RWPE1 (cell line): ENCODE results near the gene SIX1.

ENCODE experiments used
- CTCF ChIA-PET: fragments of 350-600 bp; sonication (Branson Sonifier 250); formaldehyde crosslinking; extraction: SDS; loops from one replicate; lab custom pipeline; 2021; lab: Yijun Ruan, JAX
- POLR2A ChIA-PET: fragments of 400-600 bp; formaldehyde crosslinking; extraction: SDS; loops from one replicate; lab custom pipeline; 2020; ENCODE audit warnings: antibody characterized with exemption; ENCODE audit not compliant: low non-redundant PET; lab: Yijun Ruan, JAX
- DNase-seq: peaks from one replicate; pipeline ENCODE4 v3.0.0; 2012; ENCODE audit warnings: low spot score
- H3K27ac ChIP-seq: fragments of 450-650 bp; 2 replicates; pipeline ENCODE4 v1.5.1; 2017
- TF ChIP-seq, protein P1 (sequence below): fragments of 450-650 bp; conservative IDR thresholded peaks from 2 replicates; pipeline ENCODE4 v1.5.1; 2017; ENCODE audit warnings: low read depth, mild to moderate bottlenecking

SIX1 gene

DNA sequence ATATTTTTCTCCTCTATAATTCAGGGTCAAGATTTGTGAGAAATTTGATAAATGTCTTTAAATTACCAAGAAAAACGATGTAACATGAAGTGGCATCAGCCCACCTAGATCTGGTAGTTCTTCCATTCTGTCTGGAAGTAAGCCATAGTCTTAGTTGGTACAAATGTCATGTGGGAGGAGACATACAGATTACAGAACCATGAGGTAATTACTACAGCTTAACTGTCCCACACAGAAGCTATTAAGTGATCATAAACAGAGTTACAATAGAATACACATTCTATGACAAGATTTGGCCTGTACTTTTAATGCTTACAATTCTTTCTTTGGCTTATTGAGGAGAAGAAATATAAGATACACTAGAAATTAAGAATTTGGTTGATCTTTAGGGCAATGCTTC lies 13.7 kb upstream of the SIX1 start:
- no peak overlapping the region for H3K27ac ChIP-seq
- TF ChIP-seq, protein P1, sequence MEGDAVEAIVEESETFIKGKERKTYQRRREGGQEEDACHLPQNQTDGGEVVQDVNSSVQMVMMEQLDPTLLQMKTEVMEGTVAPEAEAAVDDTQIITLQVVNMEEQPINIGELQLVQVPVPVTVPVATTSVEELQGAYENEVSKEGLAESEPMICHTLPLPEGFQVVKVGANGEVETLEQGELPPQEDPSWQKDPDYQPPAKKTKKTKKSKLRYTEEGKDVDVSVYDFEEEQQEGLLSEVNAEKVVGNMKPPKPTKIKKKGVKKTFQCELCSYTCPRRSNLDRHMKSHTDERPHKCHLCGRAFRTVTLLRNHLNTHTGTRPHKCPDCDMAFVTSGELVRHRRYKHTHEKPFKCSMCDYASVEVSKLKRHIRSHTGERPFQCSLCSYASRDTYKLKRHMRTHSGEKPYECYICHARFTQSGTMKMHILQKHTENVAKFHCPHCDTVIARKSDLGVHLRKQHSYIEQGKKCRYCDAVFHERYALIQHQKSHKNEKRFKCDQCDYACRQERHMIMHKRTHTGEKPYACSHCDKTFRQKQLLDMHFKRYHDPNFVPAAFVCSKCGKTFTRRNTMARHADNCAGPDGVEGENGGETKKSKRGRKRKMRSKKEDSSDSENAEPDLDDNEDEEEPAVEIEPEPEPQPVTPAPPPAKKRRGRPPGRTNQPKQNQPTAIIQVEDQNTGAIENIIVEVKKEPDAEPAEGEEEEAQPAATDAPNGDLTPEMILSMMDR: no peak
- POLR2A ChIA-PET: no interaction called here
- CTCF ChIA-PET: no interaction called here
- no peak for DNase-seq

DNA sequence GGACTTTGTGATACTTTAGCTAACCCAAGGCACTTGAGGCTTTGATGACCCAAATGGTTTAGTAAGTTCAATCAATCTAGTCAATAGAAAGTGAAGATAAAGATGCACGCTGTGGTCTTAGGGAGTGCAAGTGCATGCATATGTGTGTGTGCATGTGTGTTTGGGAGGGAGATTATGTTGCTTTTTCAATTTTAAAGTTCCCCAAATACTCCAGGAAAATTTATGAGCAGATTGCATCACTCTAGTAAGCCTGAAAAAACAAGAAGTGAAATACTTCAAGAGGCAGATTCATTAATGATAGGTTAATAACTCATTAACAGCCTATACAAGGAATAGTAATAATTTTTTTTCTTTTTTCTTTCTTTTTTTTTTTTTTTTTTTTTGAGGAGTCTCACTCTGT lies 12.4 kb upstream of the SIX1 start:
- TF ChIP-seq, protein P1: no peak
- DNase-seq: no peak
- POLR2A ChIA-PET: no interaction called here
- no peak overlapping the region for H3K27ac ChIP-seq
- CTCF ChIA-PET: no interaction called here

DNA sequence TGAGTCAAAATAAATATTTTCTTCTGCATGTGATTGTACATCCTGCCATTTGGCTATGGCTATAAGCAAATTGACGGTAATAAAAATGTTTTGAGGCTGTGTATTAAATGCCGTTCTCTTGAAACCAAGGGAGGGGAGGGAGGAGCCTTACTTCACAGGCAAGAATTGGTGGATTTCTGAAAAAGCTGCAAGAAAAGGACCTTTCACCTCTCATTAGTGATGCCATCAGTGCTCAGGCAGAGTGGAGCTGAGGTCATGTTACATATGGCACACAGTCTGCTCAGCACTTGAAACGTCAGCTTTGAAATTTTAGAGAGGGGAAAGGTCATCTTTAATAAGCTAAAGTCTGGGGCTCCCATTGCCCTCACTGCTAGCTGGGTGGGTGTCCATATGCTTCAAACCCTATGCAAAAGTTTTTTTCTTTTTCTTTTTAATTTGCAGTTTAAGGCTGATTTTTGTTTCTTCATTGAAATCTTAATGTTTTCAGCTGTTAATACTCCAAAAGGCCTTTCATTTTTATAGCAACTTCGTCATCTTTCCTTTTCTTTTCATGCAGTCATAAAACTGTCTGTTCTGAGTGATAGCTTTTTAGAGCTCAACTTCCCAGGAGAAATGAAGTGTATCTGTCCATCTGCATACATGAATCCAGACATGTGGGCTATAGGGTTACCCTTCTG lies 9.8 kb upstream of the SIX1 start:
- POLR2A ChIA-PET: interaction anchor here (0.5 kb wide), 1 partner anchor 16 kb away, joined by 3 read pairs; no protein-coding TSS in a partner anchor
- CTCF ChIA-PET: interaction anchor here (0.6 to 0.7 kb wide), 2 partner anchors 386 to 594 kb away, joined by 3 to 4 read pairs; no protein-coding TSS in a partner anchor
- H3K27ac ChIP-seq: no peak overlapping the region
- no peak for DNase-seq
- TF ChIP-seq, protein P1: no peak

DNA sequence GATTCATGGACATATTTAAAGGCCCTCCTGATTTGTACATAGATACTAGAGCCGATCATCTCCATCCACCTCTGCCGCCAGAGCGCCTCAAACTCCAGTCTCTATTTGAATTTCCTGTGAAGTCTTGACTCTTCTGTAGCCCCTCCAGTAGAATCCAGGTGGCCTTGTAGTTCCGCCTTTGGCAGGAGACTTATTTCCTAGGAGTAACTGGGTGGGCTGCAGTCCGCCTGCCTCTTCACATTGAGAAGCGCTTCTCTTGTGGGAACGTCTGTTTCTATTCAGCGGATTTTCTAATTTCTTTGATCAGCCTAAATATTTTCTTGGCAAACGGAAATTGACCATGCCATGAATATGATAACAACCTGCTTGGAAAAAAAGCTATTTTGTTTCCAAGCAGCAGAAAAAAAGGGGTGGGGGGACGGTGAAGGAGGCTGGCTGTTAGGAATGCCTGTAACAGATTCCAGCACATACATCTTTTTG lies 9.0 kb upstream of the SIX1 start:
- DNase-seq: no peak
- ChIA-PET POLR2A (no interaction called here), CTCF (interaction anchor here (0.7 kb wide), 1 partner anchor 595 kb away, joined by 4 read pairs; no protein-coding TSS in a partner anchor)
- TF ChIP-seq, protein P1: no peak
- H3K27ac ChIP-seq: no peak overlapping the region

DNA sequence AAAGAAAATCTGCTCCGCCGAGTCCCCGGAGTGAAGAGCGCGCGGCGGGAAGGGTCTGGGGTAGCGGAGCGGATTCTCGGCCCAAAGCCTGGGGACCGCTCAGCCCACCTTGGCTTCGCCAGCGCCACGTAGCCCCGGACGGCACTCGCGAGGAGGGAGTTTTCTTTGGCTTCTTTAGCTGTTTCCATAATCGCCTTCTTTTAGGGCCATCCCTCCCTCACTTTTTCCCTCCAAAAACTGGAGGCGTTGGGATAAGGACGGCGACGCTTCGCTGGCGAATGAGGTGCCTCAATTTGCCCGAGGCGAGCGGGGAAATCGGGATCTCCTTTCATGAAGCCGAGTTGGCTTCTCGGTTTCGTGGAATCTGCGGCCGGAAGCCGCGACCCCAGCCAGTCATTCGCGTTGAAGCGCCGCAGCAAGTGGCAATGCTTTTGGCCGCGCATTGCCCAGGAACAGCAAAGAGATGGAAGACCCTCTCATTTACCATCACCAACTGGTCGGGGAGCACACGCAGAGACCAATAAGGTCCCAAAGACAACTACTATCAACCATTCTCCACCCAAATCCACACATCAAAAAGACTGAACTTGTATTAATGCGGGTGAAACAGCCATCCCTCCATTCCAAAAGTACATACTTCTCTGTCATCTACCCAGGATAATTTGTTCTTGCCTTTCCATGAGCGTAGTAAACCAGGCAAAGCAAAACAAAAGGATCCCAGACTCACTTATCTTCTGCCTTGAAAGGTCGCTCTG lies 8.4 kb upstream of the SIX1 start:
- H3K27ac ChIP-seq: peak overlapping the region; percentile 52
- TF ChIP-seq, protein P1: peak; percentile 21; the same call in 1 of the 2 replicates
- no peak for DNase-seq
- POLR2A ChIA-PET: no interaction called here
- CTCF ChIA-PET: interaction anchor here (0.6 to 1.4 kb wide), 3 partner anchors 9 to 160 kb away, joined by 3 to 11 read pairs (median 4); no protein-coding TSS in a partner anchor

DNA sequence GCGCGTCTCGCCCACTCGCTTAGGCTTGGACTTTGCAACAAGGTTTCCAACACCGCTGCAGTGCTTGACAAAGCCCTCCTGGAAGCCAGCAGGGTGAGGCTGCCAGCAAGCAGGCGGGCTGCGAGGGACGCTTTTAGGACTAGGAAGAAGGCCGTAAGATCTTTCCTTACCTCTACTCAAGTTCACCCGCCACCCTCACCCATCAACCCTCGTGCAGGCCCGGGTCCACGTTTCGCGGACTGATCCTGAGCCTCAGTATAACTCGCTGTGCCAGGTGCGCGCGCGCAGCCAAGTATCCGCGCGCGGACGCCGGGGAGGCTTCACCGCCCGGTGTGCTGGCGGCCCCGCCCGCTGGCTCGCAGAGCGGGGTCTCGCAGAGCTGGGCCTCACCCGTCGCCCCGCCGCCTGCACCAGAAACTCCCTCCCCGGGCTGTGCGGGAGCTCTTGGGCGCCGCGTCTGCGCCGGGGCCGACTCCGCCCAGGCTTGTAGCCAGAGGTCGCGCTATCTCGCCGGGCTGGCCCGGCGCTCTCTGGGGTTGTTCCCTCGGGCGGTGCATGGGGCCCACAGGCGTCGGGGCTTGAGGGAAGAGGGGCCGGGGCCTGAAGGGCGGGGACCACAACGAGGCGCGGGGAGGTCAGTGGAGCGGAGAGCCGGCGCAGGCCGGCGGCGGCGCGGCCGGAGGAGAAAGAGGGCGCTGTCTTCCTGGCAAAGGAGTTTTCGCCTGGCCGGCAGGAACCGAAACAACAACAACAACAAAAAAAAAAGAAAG lies 7.6 kb upstream of the SIX1 start:
- peak overlapping the region; percentile 52 for H3K27ac ChIP-seq
- POLR2A ChIA-PET: no interaction called here

More for the DNA sequence above, 7.6 kb upstream of the SIX1 start:
- TF ChIP-seq, protein P1: peak; percentile 70
- CTCF ChIA-PET: interaction anchor here (0.6 to 1.4 kb wide), 4 partner anchors 9 to 327 kb away, joined by 3 to 11 read pairs (median 4); no protein-coding TSS in a partner anchor
- peak; percentile 26 for DNase-seq
